CD4-positive, alpha-beta T cell (primary cell): ENCODE measurements around the gene HOXC9. TPM values are rescaled to one million over a fixed set of nuclear protein-coding genes. Genes with fewer than 3 reads are reported as not detected.

Experiments
- ATAC-seq: fragments of 200-7000 bp; cut with Tn5 transposase; one replicate; pipeline ENCODE4 v1.10.0; 2022; ENCODE audit warnings: mild to moderate bottlenecking; ENCODE audit not compliant: poor library complexity
- CTCF ChIA-PET: fragments of 350-600 bp; sonication (Branson Sonifier 250); formaldehyde crosslinking; loops from one replicate; lab custom pipeline; 2021; ENCODE audit warnings: antibody characterized with exemption, inconsistent platforms; lab: Charles Lee
- POLR2A ChIA-PET: fragments of 350-600 bp; sonication (Branson Sonifier 250); formaldehyde crosslinking; loops from one replicate; lab custom pipeline; 2021; ENCODE audit warnings: antibody characterized with exemption, inconsistent platforms; lab: Charles Lee
- DNase-seq, 14 experiments: peaks; one replicate each; pipeline ENCODE4 v3.0.0-alpha.2; 2013 to 2020; ENCODE audit warnings: mixed read lengths in 2 of 14
- H3K27ac ChIP-seq, 2 donors: one replicate each; pipeline versions ENCODE4 v1.5.1 to v1.7.0; 2013; ENCODE audit warnings: low read length in 2 of 2, low read depth in 1 of 2, mild to moderate bottlenecking in 1 of 2
- H3K27me3 ChIP-seq, 2 experiments: 1 replicate in 1 of 2; 2 replicates in 1 of 2; pipeline versions ENCODE4 v1.6.1 to v1.7.0; 2013; ENCODE audit warnings: low read length in 2 of 2, control low read depth in 1 of 2, mild to moderate bottlenecking in 1 of 2, moderate library complexity in 1 of 2; ENCODE audit not compliant: insufficient read depth in 2 of 2, control insufficient read depth in 1 of 2
- H3K36me3 ChIP-seq: one replicate; pipeline ENCODE4 v1.6.1; 2013; ENCODE audit warnings: low read length, control low read depth; ENCODE audit not compliant: insufficient read depth
- H3K4me1 ChIP-seq: one replicate; pipeline ENCODE4 v1.6.1; 2013; ENCODE audit warnings: low read length, control low read depth; ENCODE audit not compliant: insufficient read depth
- H3K4me3 ChIP-seq: one replicate; pipeline ENCODE4 v1.5.1; 2013; ENCODE audit warnings: mild to moderate bottlenecking, low read length, moderate library complexity
- H3K9me3 ChIP-seq, 2 experiments: 1 replicate in 1 of 2; 2 replicates in 1 of 2; pipeline versions ENCODE4 v1.6.1 to v1.7.0; 2013; ENCODE audit warnings: low read length in 2 of 2, mild to moderate bottlenecking in 2 of 2, control low read depth in 1 of 2, moderate library complexity in 1 of 2; ENCODE audit not compliant: control insufficient read depth in 1 of 2, insufficient read depth in 1 of 2
- H3K27ac Mint-ChIP-seq: one replicate; pipeline ENCODE4 v1.8.0; 2020; ENCODE audit warnings: mixed read lengths
- H3K27me3 Mint-ChIP-seq: one replicate; pipeline ENCODE4 v1.8.0; 2021; ENCODE audit warnings: mixed read lengths
- H3K36me3 Mint-ChIP-seq: one replicate; pipeline ENCODE4 v1.8.0; 2021; ENCODE audit warnings: low read depth, mixed read lengths
- H3K4me1 Mint-ChIP-seq: one replicate; pipeline ENCODE4 v1.8.0; 2021; ENCODE audit warnings: low read depth, mixed read lengths
- H3K4me3 Mint-ChIP-seq: one replicate; pipeline ENCODE4 v1.8.0; 2020; ENCODE audit warnings: mild to moderate bottlenecking, mixed read lengths
- H3K9me3 Mint-ChIP-seq: one replicate; pipeline ENCODE4 v1.8.0; 2020; ENCODE audit warnings: mixed read lengths
- CTCF ChIP-seq: fragments of 200-600 bp; IDR thresholded peaks from one replicate; pipeline ENCODE4 v1.8.0; 2022; ENCODE audit warnings: antibody characterized with exemption, mild to moderate bottlenecking
- intact Hi-C, 2 experiments: fragments of 100-400 bp; cut with DNase I in 1 of 2; cut with micrococcal nuclease in 1 of 2; formaldehyde crosslinking; loops; one replicate each; pipeline versions ENCODE4 v1.15.1 to v1.9.0; 2023 to 2025; cut with DNase I, micrococcal nuclease
- total RNA-seq, 174 experiments: library from RNA in 2 of 174; stranded (reverse) in 2 of 174; gene quantifications; one replicate each; pipeline ENCODE4 v1.2.3 and lab custom pipeline; 2021 to 2026

The HOXC9 gene
- total RNA-seq, 2 experiments from 2014 or later, result not detected

GRCh38 chr12:53984901-53985691, 14.9 kb upstream of the HOXC9 start, which contains the start of gene HOXC10:
Gene HOXC10, plus strand, starts transcription at chr12:53985146. Its CDS starts 114 bp downstream, at chr12:53985260.
- H3K4me3 ChIP-seq, result peak within 1 kb of the TSS; percentile 4
- H3K36me3 ChIP-seq, result no peaks in the 10 kb centered on the region
- CTCF ChIA-PET, result interaction anchor here (0.7 to 2.9 kb wide), 8 partner anchors 13 to 275 kb away, joined by 3 to 11 read pairs (median 4); no protein-coding TSS in a partner anchor
- ATAC-seq (peak; percentile 62), DNase-seq (peak in 13 of 14 experiments; percentile 33 to 84 (median 64))
- peaks cover 89 to 98% of the 10 kb centered on the region in 2 experiments for H3K27me3 ChIP-seq
- Mint-ChIP-seq H3K4me1 (peaks cover 28% of the 10 kb centered on the region), H3K36me3 (no peaks in the 10 kb centered on the region), H3K4me3 (peak within 1 kb of the TSS; percentile 82), H3K27ac (peak within 1 kb of the TSS; percentile 47), H3K27me3 (peaks cover 95% of the 10 kb centered on the region), H3K9me3 (no peaks in the 10 kb centered on the region)
- H3K27ac ChIP-seq, result no peak within 1 kb of the TSS
- H3K9me3 ChIP-seq, result peaks cover 11 to 45% of the 10 kb centered on the region in 2 experiments
- peaks cover 45% of the 10 kb centered on the region for H3K4me1 ChIP-seq
- TF ChIP-seq CTCF, result no peak
- POLR2A ChIA-PET, result no interaction called here
- intact Hi-C loops, result loop anchor here (1.0 to 5.0 kb wide), 3 partner anchors 33 to 216 kb away; partner anchors contain the start of gene HOXC12 (in 1 of the 2)

- Histone ChIP-seq H3K4me3 (peak overlapping the region; percentile 4), H3K27me3 (peaks cover 92 to 98% of the 10 kb centered on the region in 2 experiments), H3K4me1 (peaks cover 48% of the 10 kb centered on the region), H3K9me3 (peaks cover 11 to 48% of the 10 kb centered on the region in 2 experiments), H3K36me3 (no peaks in the 10 kb centered on the region), H3K27ac (no peak overlapping the region)
- ChIA-PET POLR2A (interaction anchor here (0.9 kb wide), 1 partner anchor 10 kb away, joined by 3 read pairs; no protein-coding TSS in a partner anchor), CTCF (interaction anchor here (0.7 to 2.9 kb wide), 7 partner anchors 12 to 274 kb away, joined by 3 to 11 read pairs (median 4); no protein-coding TSS in a partner anchor)
- intact Hi-C loops, result loop anchor here (1.0 to 5.0 kb wide), 3 partner anchors 33 to 216 kb away; partner anchors contain the start of gene HOXC12 (in 1 of the 2)
- ATAC-seq (no peak), DNase-seq (no peak)
- Mint-ChIP-seq H3K9me3 (no peaks in the 10 kb centered on the region), H3K4me1 (peaks cover 32% of the 10 kb centered on the region), H3K27ac (no peak overlapping the region), H3K4me3 (peak overlapping the region; percentile 82), H3K36me3 (no peaks in the 10 kb centered on the region), H3K27me3 (peaks cover 95% of the 10 kb centered on the region)
- no peak for TF ChIP-seq CTCF
Measured at GRCh38 chr12:53985692-53985993, 14.3 kb upstream of the HOXC9 start.

GRCh38 chr12:53985994-53986685, 13.8 kb upstream of the HOXC9 start:
- Mint-ChIP-seq H3K27ac (no peak overlapping the region), H3K27me3 (peaks cover 95% of the 10 kb centered on the region), H3K4me3 (peak overlapping the region; percentile 50), H3K4me1 (peaks cover 32% of the 10 kb centered on the region), H3K9me3 (no peaks in the 10 kb centered on the region), H3K36me3 (no peaks in the 10 kb centered on the region)
- ChIA-PET CTCF (interaction anchor here (0.9 to 2.9 kb wide), 6 partner anchors 12 to 221 kb away, joined by 3 to 11 read pairs (median 4); no protein-coding TSS in a partner anchor), POLR2A (interaction anchor here (0.9 kb wide), 1 partner anchor 10 kb away, joined by 3 read pairs; no protein-coding TSS in a partner anchor)
- peak; percentile 36 for ATAC-seq
- DNase-seq, result peak in 2 of 14 experiments; percentile 50 to 56
- Histone ChIP-seq H3K27me3 (peaks cover 92 to 98% of the 10 kb centered on the region in 2 experiments), H3K36me3 (no peaks in the 10 kb centered on the region), H3K9me3 (peaks cover 11 to 53% of the 10 kb centered on the region in 2 experiments), H3K4me1 (peaks cover 47% of the 10 kb centered on the region), H3K27ac (no peak overlapping the region), H3K4me3 (peak overlapping the region; percentile 4)
- TF ChIP-seq CTCF, result no peak
- intact Hi-C loops, result loop anchor here (1.0 to 5.0 kb wide), 3 partner anchors 34 to 215 kb away; partner anchors contain the start of gene HOXC12 (in 1 of the 2)
